Motor neuron (in vitro differentiated cells): ENCODE measurements around the gene TMEM161B. TPM values are rescaled to one million over a fixed set of nuclear protein-coding genes. Genes with fewer than 3 reads are reported as not detected.
"Not testable (repeated sequence)": the region's sequence is repeated elsewhere in the genome, so short reads cannot be mapped to it uniquely, and the experiment has no call there.

Experiments
- ATAC-seq, 8 experiments: fragments of 200-7000 bp; cut with Tn5 transposase; replicated peaks in 6 of 8; 2 replicates each; pipeline ENCODE4 v1.8.0; 2021; ENCODE audit warnings: mild to moderate bottlenecking in 8 of 8, moderate library complexity in 8 of 8
- H3K27ac ChIP-seq, 2 donors: fragments of 250-450 bp; sonication (Bioruptor Pico); 2 replicates each; pipeline ENCODE4 v1.9.0; 2021; ENCODE audit warnings: antibody characterized with exemption in 2 of 2, mild to moderate bottlenecking in 2 of 2, moderate library complexity in 1 of 2
- H3K4me1 ChIP-seq, 2 donors: fragments of 250-450 bp; sonication (Bioruptor Pico); replicated peaks in 1 of 2; 2 replicates each; pipeline ENCODE4 v1.6.1; 2021; ENCODE audit warnings: antibody characterized with exemption in 2 of 2, mild to moderate bottlenecking in 2 of 2, moderate library complexity in 1 of 2
- H3K4me3 ChIP-seq, 5 donors: fragments of 250-450 bp; sonication (Bioruptor Pico); 2 replicates each; pipeline ENCODE4 v1.9.0; 2021; ENCODE audit warnings: antibody characterized with exemption in 5 of 5, mild to moderate bottlenecking in 5 of 5, moderate library complexity in 4 of 5
- WGBS, 10 experiments: fragments of 450-650 bp; shearing (Covaris generic); methylation state at CpG; one replicate each; pipeline ENCODE4 v1.0.0; 2022; 5-methylcytosine and 5-hydroxymethylcytosine counted together
- in situ Hi-C, 9 experiments: fragments of 400-800 bp; cut with MboI; loops; one replicate each; pipeline ENCODE4 v1.15.0; 2021; ENCODE audit warnings: low sequenced_read_pairs in 9 of 9, low pct_unique_long_range_greater_than_20kb in 2 of 9; ENCODE audit not compliant: unreplicated experiment in 9 of 9
- total RNA-seq, 8 experiments: library from RNA; unstranded; fragments of 300-600 nt; gene quantifications; 2 replicates each; pipeline versions ENCODE4 v1.2.3 to v1.2.4, GENCODE V29; 2022

TMEM161B gene
- total RNA-seq, 8 experiments from 2014 or later: 10.9 to 32.7 (median 23.0) TPM

GRCh38 chr5:88195636-88196035, 73.0 kb downstream of the TMEM161B start:
- Histone ChIP-seq H3K27ac (no peak overlapping the region), H3K4me1 (no peaks in the 10 kb centered on the region), H3K4me3 (no peak overlapping the region)
- in situ Hi-C loops: no loop called here
- no peak for ATAC-seq

- H3K4me3 ChIP-seq: no peak overlapping the region
- no peak for ATAC-seq
- in situ Hi-C loops: no loop called here
- no peaks in the 10 kb centered on the region for H3K4me1 ChIP-seq
- H3K27ac ChIP-seq: no peak overlapping the region
- 94 to 100% (median 98%) methylated on average over 1 to 3 of the region's 3 CpGs for WGBS, 10 experiments
Measured at GRCh38 chr5:88193896-88194295, 74.7 kb downstream of the TMEM161B start.

- no peaks in the 10 kb centered on the region for H3K4me1 ChIP-seq
- in situ Hi-C loops: no loop called here
- no peak for ATAC-seq
- no peak overlapping the region for H3K27ac ChIP-seq
- H3K4me3 ChIP-seq: no peak overlapping the region
- WGBS, 10 experiments: 89 to 100% (median 93%) methylated on average over 2 to 9 of the region's 9 CpGs; no CpG with 5 or more reads in 1 of the 10 experiments
Measured at GRCh38 chr5:88190106-88190834, 78.4 kb downstream of the TMEM161B start.

GRCh38 chr5:88189484-88189883, 79.2 kb downstream of the TMEM161B start:
- 100% methylated on average over 1 to 3 of the region's 4 CpGs; no CpG with 5 or more reads in 4 of the 10 experiments for WGBS, 10 experiments

GRCh38 chr5:88188458-88189132, 80.0 kb downstream of the TMEM161B start:
- in situ Hi-C loops: no loop called here
- Histone ChIP-seq H3K27ac (no peak overlapping the region), H3K4me1 (no peaks in the 10 kb centered on the region), H3K4me3 (no peak overlapping the region)
- no peak for ATAC-seq
- 94 to 100% (median 97%) methylated on average over 3 to 7 of the region's 9 CpGs for WGBS, 10 experiments

More at GRCh38 chr5:88189484-88189883, 79.2 kb downstream of the TMEM161B start:
- in situ Hi-C loops, H3K4me3 ChIP-seq, ATAC-seq, H3K4me1 ChIP-seq, H3K27ac ChIP-seq: not testable (repeated sequence)

GRCh38 chr5:88183255-88183654, 85.4 kb downstream of the TMEM161B start:
- peak in 1 of 8 experiments; percentile 33 for ATAC-seq
- Histone ChIP-seq H3K4me3 (no peak overlapping the region), H3K27ac (no peak overlapping the region), H3K4me1 (no peaks in the 10 kb centered on the region)
- in situ Hi-C loops: no loop called here

- in situ Hi-C loops, H3K4me1 ChIP-seq, H3K4me3 ChIP-seq, H3K27ac ChIP-seq, ATAC-seq: not testable (repeated sequence)
- WGBS, 10 experiments: 80 to 100% (median 91%) methylated on average over 1 to 12 of the region's 13 CpGs; no CpG with 5 or more reads in 5 of the 10 experiments
Measured at GRCh38 chr5:88177486-88177885, 91.2 kb downstream of the TMEM161B start.

GRCh38 chr5:88172847-88173758, 95.5 kb downstream of the TMEM161B start:
- Histone ChIP-seq H3K4me3 (no peak overlapping the region), H3K27ac (no peak overlapping the region), H3K4me1 (peaks cover 0 to 6% of the 10 kb centered on the region in 2 donors)
- 20 to 100% (median 46%) methylated on average over 1 to 8 of the region's 14 CpGs; no CpG with 5 or more reads in 1 of the 10 experiments for WGBS, 10 experiments
- in situ Hi-C loops: no loop called here
- ATAC-seq: peak in 1 of 8 experiments; percentile 40

GRCh38 chr5:88159591-88159990, 109.1 kb downstream of the TMEM161B start:
- WGBS, 10 experiments: 46 to 100% (median 96%) methylated on average over 1 to 4 of the region's 7 CpGs; no CpG with 5 or more reads in 1 of the 10 experiments
- Histone ChIP-seq H3K4me1 (no peaks in the 10 kb centered on the region), H3K27ac (no peak overlapping the region), H3K4me3 (no peak overlapping the region)
- in situ Hi-C loops: no loop called here
- no peak for ATAC-seq

- Histone ChIP-seq H3K27ac (no peak overlapping the region), H3K4me1 (no peaks in the 10 kb centered on the region), H3K4me3 (no peak overlapping the region)
- 25 to 100% (median 87%) methylated on average over 1 to 2 of the region's 2 CpGs for WGBS, 10 experiments
- ATAC-seq: no peak
- in situ Hi-C loops: no loop called here
Measured at GRCh38 chr5:88158056-88158455, 110.6 kb downstream of the TMEM161B start.

- in situ Hi-C loops: no loop called here
- H3K4me3 ChIP-seq: no peak overlapping the region
- 86 to 100% (median 100%) methylated on average over 1 of the region's 1 CpG; no CpG with 5 or more reads in 4 of the 10 experiments for WGBS, 10 experiments
- no peak overlapping the region for H3K27ac ChIP-seq
- ATAC-seq: no peak
- no peaks in the 10 kb centered on the region for H3K4me1 ChIP-seq
Measured at GRCh38 chr5:88154891-88155290, 113.8 kb downstream of the TMEM161B start.

- Histone ChIP-seq H3K27ac (no peak overlapping the region), H3K4me1 (peaks cover 0 to 6% of the 10 kb centered on the region in 2 donors), H3K4me3 (no peak overlapping the region)
- in situ Hi-C loops: no loop called here
- no peak for ATAC-seq
Measured at GRCh38 chr5:88150747-88151146, 117.9 kb downstream of the TMEM161B start.
